K562 (cell line): ENCODE measurements around the gene LY6G6F. TPM values are rescaled to one million over a fixed set of nuclear protein-coding genes. Genes with fewer than 3 reads are reported as not detected.
A peak's percentile ranks its signal among the peaks of the same experiment; 100 is the strongest.

Source experiments
- CBFB ChIP-seq: sonication (generic); formaldehyde crosslinking; IDR thresholded peaks from 2 replicates; pipeline ENCODE4 v1.4.0; 2020; ENCODE audit warnings: mild to moderate bottlenecking, missing genetic modification reagents
- CBX1 ChIP-seq: sonication (generic); IDR thresholded peaks from 2 replicates; pipeline ENCODE4 v1.6.1; 2016; ENCODE audit warnings: antibody characterized with exemption, low read depth, mild to moderate bottlenecking
- CBX3 ChIP-seq, 2 experiments: IDR thresholded peaks; 1 replicate in 1 of 2; 2 replicates in 1 of 2; pipeline ENCODE4 v1.6.1; 2012; ENCODE audit warnings: inconsistent platforms in 2 of 2, low read length in 2 of 2, borderline replicate concordance in 1 of 2, control low read depth in 1 of 2
- CBX8 ChIP-seq: fragments of 200-600 bp; sonication (generic); IDR thresholded peaks from 2 replicates; pipeline ENCODE4 v1.6.1; 2012; ENCODE audit warnings: borderline replicate concordance, mixed run types, low read depth, mild to moderate bottlenecking, moderate library complexity, mixed read lengths, low read length, control low read depth, inconsistent platforms; ENCODE audit not compliant: poor library complexity, severe bottlenecking; ENCODE audit errors: extremely low read depth
- CTBP1 ChIP-seq: fragments of 450-650 bp; IDR thresholded peaks from 2 replicates; pipeline ENCODE4 v1.6.1; 2016; ENCODE audit warnings: borderline replicate concordance
- EGR1 ChIP-seq: fragments of 450-650 bp; conservative IDR thresholded peaks from 2 replicates; pipeline ENCODE4 v1.6.1; 2017; ENCODE audit warnings: mild to moderate bottlenecking
- FOXA3 ChIP-seq, 2 experiments: fragments of 450-650 bp in 1 of 2; sonication (generic) in 1 of 2; formaldehyde crosslinking; IDR thresholded peaks in 1 of 2; conservative IDR thresholded peaks in 1 of 2; 2 replicates each; pipeline versions ENCODE4 v1.4.0 to v1.8.0; 2020 to 2022; ENCODE audit warnings: mild to moderate bottlenecking in 2 of 2, missing genetic modification reagents in 1 of 2
- HDAC3 ChIP-seq: fragments of 450-650 bp; IDR thresholded peaks from 2 replicates; pipeline ENCODE4 v1.6.1; 2018; ENCODE audit warnings: borderline replicate concordance, mild to moderate bottlenecking, moderate library complexity; ENCODE audit not compliant: partially characterized antibody
- HDGF ChIP-seq: fragments of 450-650 bp; IDR thresholded peaks from 2 replicates; pipeline ENCODE4 v1.6.1; 2016
- KLF13 ChIP-seq: fragments of 450-650 bp; IDR thresholded peaks from 2 replicates; pipeline ENCODE4 v1.6.1; 2016; ENCODE audit warnings: missing genetic modification characterization, low read depth, mild to moderate bottlenecking, missing compliant biosample characterization, moderate library complexity, borderline replicate concordance
- MEF2A ChIP-seq: IDR thresholded peaks from 2 replicates; pipeline ENCODE4 v1.6.1; 2011; ENCODE audit warnings: low read depth, mild to moderate bottlenecking, low read length, moderate library complexity; ENCODE audit not compliant: control insufficient read depth
- MEIS2 ChIP-seq: fragments of 450-650 bp; IDR thresholded peaks from 2 replicates; pipeline ENCODE4 v1.6.1; 2014; ENCODE audit warnings: mild to moderate bottlenecking; ENCODE audit not compliant: partially characterized antibody
- NCOA1 ChIP-seq: fragments of 450-650 bp; IDR thresholded peaks from 2 replicates; pipeline ENCODE4 v1.6.1; 2016; ENCODE audit warnings: low read depth
- NFXL1 ChIP-seq: fragments of 450-650 bp; formaldehyde crosslinking; IDR thresholded peaks from 2 replicates; pipeline ENCODE4 v1.4.0; 2021; ENCODE audit warnings: mild to moderate bottlenecking
- PHB ChIP-seq: fragments of 250-450 bp; sonication (Bioruptor Pico); IDR thresholded peaks from 2 replicates; pipeline ENCODE4 v1.5.0; 2021
- POLR3A ChIP-seq: IDR thresholded peaks from 2 replicates; pipeline ENCODE4 v1.6.1; 2011; ENCODE audit warnings: borderline replicate concordance, mild to moderate bottlenecking, moderate library complexity; ENCODE audit not compliant: insufficient read length, insufficient read depth; ENCODE audit errors: extremely low read depth
- THAP7 ChIP-seq: fragments of 250-450 bp; sonication (Bioruptor Pico); IDR thresholded peaks from 2 replicates; pipeline ENCODE4 v1.5.0; 2021
- ZBTB43 ChIP-seq: sonication (generic); formaldehyde crosslinking; IDR thresholded peaks from 2 replicates; pipeline ENCODE4 v1.8.0; 2023; ENCODE audit warnings: mild to moderate bottlenecking, missing genetic modification reagents
- ZNF165 ChIP-seq: fragments of 250-450 bp; sonication (Bioruptor Pico); IDR thresholded peaks from 2 replicates; pipeline ENCODE4 v1.4.0; 2020; ENCODE audit warnings: borderline replicate concordance
- ZNF444 ChIP-seq: fragments of 250-450 bp; sonication (Bioruptor Pico); IDR thresholded peaks from 2 replicates; pipeline ENCODE4 v1.4.0; 2020; ENCODE audit warnings: mild to moderate bottlenecking, moderate library complexity
- polyA plus RNA-seq, 8 experiments: library from polyadenylated mRNA; depleted of rRNA in 4 of 8; stranded (reverse) in 5 of 8; unstranded in 3 of 8; fragments of >200 nt; fragmentation: Nextera tagmentation in 2 of 8; fragmentation: Illumina TruSeq in 1 of 8; extraction: Ambion mirVana in 2 of 8; extraction: Trizol in 1 of 8; gene quantifications; 2 replicates each; pipeline versions ENCODE4 v1.2.1 to v1.2.3, GENCODE V29; 2011 to 2014; ENCODE audit warnings: inconsistent platforms in 1 of 8, missing spikeins in 1 of 8
- total RNA-seq, 7 experiments: library from RNA; depleted of rRNA in 6 of 7; stranded (reverse); fragments of >200 nt in 6 of 7; fragmentation: Illumina TruSeq in 2 of 7; extraction: Trizol in 2 of 7; gene quantifications; 2 replicates each; pipeline versions ENCODE4 v1.2.1 to v1.2.3, GENCODE V29; 2011 to 2021; ENCODE audit warnings: low replicate concordance in 1 of 7
- TF ChIP-seq, protein P1 (sequence below): IDR thresholded peaks from 3 replicates; pipeline ENCODE4 v1.6.1; 2011; ENCODE audit warnings: borderline replicate concordance, mild to moderate bottlenecking, moderate library complexity; ENCODE audit not compliant: insufficient read length; ENCODE audit errors: extremely low read depth
- TF ChIP-seq, protein P2 (sequence below): sonication (generic); formaldehyde crosslinking; IDR thresholded peaks from 2 replicates; pipeline ENCODE4 v1.8.0; 2022; ENCODE audit warnings: mild to moderate bottlenecking, missing genetic modification reagents

Gene LY6G6F
- total and polyA plus RNA-seq, 9 of the 15 experiments (the other 6 are each of a cell fraction or from before 2014, with no cell fraction given): 0.14 to 0.50 (median 0.28) TPM; not detected in 2

DNA sequence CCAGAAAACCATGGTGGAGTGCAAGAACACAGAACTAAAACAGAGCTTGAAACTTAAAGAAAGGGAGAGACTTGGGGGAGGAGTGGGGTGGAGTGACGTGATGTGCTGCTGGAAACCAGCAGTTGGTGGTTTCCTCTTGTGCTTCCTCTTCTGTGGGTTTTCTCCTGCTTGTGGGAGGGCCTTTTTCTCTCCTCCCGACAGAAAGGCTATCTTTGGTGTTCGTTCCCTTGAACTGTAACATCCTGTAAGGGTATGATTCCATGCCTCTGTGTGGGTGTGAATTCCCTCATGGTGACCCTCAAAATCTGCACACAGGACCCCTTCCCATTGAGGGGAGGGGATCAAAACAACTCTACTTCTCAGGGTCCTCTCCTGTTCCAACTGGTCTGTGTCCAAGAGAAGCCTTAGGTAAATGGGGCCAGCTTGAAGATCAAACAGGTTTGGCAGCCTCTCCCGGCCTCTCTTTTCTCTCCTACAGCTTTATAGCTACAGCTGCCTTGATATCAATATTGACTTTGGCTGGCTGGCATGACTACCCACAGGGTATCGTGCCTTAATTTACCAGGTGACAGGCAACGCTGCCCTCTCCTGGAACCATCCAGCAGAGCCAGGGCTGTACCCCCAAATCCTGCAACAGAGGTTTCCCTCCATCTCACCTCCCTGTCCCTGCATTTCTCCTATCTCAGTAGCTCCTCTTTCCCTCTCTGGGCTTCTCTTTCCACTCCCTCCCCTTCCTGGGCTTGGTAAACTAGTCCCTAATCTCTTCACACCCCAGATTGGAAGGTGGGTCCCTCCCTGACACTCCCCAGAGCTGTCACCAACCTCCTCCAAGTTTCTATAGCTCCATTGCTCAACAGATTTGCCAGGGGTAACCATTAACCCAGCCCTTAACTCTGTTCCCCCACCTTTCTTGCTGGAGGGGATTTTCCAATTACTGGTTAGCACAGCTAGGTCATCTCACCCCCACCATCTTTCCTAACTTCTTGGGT is 31.6 kb downstream of the LY6G6F start (continued):
- TF ChIP-seq, protein P1, sequence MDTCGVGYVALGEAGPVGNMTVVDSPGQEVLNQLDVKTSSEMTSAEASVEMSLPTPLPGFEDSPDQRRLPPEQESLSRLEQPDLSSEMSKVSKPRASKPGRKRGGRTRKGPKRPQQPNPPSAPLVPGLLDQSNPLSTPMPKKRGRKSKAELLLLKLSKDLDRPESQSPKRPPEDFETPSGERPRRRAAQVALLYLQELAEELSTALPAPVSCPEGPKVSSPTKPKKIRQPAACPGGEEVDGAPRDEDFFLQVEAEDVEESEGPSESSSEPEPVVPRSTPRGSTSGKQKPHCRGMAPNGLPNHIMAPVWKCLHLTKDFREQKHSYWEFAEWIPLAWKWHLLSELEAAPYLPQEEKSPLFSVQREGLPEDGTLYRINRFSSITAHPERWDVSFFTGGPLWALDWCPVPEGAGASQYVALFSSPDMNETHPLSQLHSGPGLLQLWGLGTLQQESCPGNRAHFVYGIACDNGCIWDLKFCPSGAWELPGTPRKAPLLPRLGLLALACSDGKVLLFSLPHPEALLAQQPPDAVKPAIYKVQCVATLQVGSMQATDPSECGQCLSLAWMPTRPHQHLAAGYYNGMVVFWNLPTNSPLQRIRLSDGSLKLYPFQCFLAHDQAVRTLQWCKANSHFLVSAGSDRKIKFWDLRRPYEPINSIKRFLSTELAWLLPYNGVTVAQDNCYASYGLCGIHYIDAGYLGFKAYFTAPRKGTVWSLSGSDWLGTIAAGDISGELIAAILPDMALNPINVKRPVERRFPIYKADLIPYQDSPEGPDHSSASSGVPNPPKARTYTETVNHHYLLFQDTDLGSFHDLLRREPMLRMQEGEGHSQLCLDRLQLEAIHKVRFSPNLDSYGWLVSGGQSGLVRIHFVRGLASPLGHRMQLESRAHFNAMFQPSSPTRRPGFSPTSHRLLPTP: no peak
- no peak for TF ChIP-seq MEIS2
- TF ChIP-seq ZBTB43 (CRISPR knock-in tag): no peak
- peak in 1 of 2 experiments; percentile 84; a peak in 1 of 3 replicates for TF ChIP-seq CBX3 (IDR thresholded peaks at IDR 0.05; ENCODE audit: borderline replicate concordance in 1 of 2, low read length in 2 of 2)
- no peak for TF ChIP-seq POLR3A
- no peak for TF ChIP-seq ZNF444 (CRISPR knock-in tag)
- no peak for TF ChIP-seq CBX8
- TF ChIP-seq MEF2A: no peak
- TF ChIP-seq NFXL1: no peak
- TF ChIP-seq EGR1: no peak
- no peak for TF ChIP-seq CBX1
- no peak for TF ChIP-seq HDGF
- peak; percentile 94 for TF ChIP-seq PHB (CRISPR knock-in tag)
- TF ChIP-seq NCOA1: no peak
- TF ChIP-seq THAP7 (CRISPR knock-in tag): no peak
- no peak for TF ChIP-seq CTBP1
- TF ChIP-seq FOXA3 (CRISPR knock-in tag; conservative IDR thresholded peaks at IDR 0.05 in 1 of 2, IDR thresholded peaks at IDR 0.05 in 1 of 2): peak; percentile 20 to 78; a peak in 1 of 4 replicates
- TF ChIP-seq CBFB (CRISPR knock-in tag): no peak
- TF ChIP-seq, protein P2, sequence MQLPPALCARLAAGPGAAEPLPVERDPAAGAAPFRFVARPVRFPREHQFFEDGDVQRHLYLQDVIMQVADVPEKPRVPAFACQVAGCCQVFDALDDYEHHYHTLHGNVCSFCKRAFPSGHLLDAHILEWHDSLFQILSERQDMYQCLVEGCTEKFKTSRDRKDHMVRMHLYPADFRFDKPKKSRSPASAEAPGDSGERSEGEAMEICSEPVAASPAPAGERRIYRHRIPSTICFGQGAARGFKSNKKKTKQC: no peak
- TF ChIP-seq KLF13: peak; percentile 73
- no peak for TF ChIP-seq ZNF165 (CRISPR knock-in tag)
- no peak for TF ChIP-seq HDAC3
